T follicular helper cell (primary cell): ENCODE results near the gene ZKSCAN8.

Source experiments
- DNase-seq: peaks from one replicate; pipeline ENCODE4 v3.0.0-alpha.2; 2020; ENCODE audit warnings: low read depth

ZKSCAN8 gene

DNA sequence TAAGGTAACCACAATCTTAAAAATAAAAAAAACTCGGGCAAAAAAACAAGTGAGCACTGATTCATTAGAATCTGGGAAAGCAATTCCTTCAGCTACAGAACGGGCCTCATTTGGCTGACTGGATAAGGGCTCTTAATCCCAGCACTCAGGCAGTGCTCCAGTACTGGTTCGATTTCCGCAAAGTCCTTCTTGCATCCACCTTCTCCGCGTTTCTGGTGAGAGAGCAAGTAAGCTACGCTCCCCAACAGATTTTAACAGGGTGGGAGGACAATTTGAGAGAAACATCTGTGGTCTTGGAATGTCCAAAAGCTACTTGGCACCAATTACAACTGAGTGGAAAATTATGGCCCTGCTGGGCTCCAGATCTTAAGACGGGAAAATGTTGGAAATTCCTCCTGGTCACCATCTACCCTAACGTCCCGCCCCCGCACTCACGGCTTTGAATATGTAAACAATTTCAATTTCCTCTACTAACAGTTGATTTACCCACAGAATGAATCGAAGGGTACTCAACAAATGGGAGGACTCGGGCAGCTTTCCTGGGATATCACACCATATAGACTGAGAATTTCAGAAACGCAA, 65.3 kb downstream of the ZKSCAN8 start:
- no peak for DNase-seq

DNA sequence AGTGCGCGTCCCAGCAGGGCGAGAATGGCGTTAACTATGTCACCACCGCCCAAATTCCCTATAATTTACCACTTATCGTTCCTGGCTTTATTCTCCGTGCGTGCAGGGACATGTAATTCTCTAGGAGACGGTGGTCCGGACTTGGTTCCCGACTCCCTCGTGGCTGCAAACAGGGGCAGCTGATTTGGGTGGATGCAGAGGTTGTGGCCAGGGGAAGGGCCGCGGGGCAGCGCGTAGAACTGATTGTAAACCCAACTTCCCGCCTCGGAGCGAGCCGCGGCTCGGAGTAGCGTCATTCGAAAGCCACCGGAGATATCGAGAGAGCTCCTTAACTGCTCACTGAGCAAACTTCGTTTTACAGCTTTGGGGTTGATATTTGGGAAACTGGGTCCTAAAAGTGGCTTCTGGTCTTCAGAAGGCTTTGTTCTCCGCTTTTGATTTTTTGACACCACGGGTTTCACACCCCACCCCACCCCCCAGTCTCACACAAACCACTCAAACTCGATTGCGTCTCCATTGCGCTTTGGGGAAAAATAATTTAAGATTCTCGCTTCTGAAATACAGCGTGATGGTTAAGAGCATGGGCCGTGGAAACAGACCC, 65.9 kb downstream of the ZKSCAN8 start:
- DNase-seq = no peak

DNA sequence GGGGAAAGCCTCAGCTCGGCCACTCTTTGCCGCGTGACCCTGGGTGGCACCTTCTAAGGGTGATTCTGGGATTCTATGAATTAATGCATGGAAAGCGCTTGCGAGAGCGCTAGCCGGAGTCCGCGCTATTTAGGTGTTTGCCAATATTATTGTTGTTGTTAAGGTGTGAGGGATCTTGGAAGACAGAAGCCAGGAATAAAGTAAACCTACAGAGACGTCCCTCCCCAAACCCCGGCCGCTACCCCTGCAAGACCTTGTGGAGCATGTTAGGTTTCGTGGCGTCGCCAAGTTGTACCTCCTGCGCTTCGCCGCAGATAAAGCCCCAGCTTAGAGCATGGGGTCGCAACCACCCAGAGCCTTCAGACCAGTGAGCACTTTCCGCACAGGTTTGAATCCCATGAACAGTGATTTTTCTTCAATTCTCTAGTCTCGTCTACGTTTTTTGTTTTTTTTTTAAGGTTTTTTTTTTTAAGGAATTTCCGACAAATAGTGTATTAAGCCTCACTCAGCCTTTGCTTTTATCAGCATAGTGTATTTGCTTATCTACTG, 66.5 kb downstream of the ZKSCAN8 start:
- DNase-seq = no peak
